Neuronal stem cell (in vitro differentiated cells): ENCODE measurements around the gene RASGRF2.

Experiments
- DNase-seq: peaks from one replicate; pipeline ENCODE4 v3.0.0-alpha.2; 2013; ENCODE audit warnings: low spot score
- H2AFZ ChIP-seq: one replicate; pipeline ENCODE4 v1.6.1; 2013; ENCODE audit warnings: mild to moderate bottlenecking, low read length, inconsistent platforms
- H2AK5ac ChIP-seq: 2 replicates; pipeline ENCODE4 v1.6.1; 2013; ENCODE audit warnings: low read depth, mild to moderate bottlenecking, inconsistent platforms, low read length, moderate library complexity, mixed read lengths
- H2BK120ac ChIP-seq: 2 replicates; pipeline ENCODE4 v1.6.1; 2013; ENCODE audit warnings: low read depth, mild to moderate bottlenecking, inconsistent platforms, low read length, moderate library complexity, mixed read lengths
- H2BK12ac ChIP-seq: one replicate; pipeline ENCODE4 v1.6.1; 2013; ENCODE audit warnings: low read length, inconsistent platforms
- H2BK15ac ChIP-seq: 2 replicates; pipeline ENCODE4 v1.6.1; 2013; ENCODE audit warnings: mild to moderate bottlenecking, low read length, inconsistent platforms, mixed read lengths
- H2BK5ac ChIP-seq: one replicate; pipeline ENCODE4 v1.6.1; 2013; ENCODE audit warnings: inconsistent platforms, mild to moderate bottlenecking, low read length, moderate library complexity
- H3K14ac ChIP-seq: one replicate; pipeline ENCODE4 v1.6.1; 2013; ENCODE audit warnings: low read length, inconsistent platforms
- H3K18ac ChIP-seq: 2 replicates; pipeline ENCODE4 v1.6.1; 2013; ENCODE audit warnings: low read length, inconsistent platforms
- H3K23ac ChIP-seq: 2 replicates; pipeline ENCODE4 v1.6.1; 2013; ENCODE audit warnings: low read depth, mild to moderate bottlenecking, mixed read lengths, low read length, inconsistent platforms; ENCODE audit not compliant: poor library complexity
- H3K27ac ChIP-seq: replicated peaks from 3 replicates; pipeline ENCODE4 v1.5.1; 2013; ENCODE audit warnings: low read length, inconsistent platforms
- H3K27me3 ChIP-seq, 3 experiments: 2 replicates each; pipeline ENCODE4 v1.6.1; 2013; ENCODE audit warnings: low read length in 3 of 3, mild to moderate bottlenecking in 2 of 3, inconsistent platforms in 1 of 3, low read depth in 1 of 3, mixed read lengths in 1 of 3, moderate library complexity in 1 of 3; ENCODE audit not compliant: control insufficient read depth in 3 of 3, insufficient read depth in 3 of 3
- H3K36me3 ChIP-seq, 2 donors: replicated peaks in 1 of 2; 2 replicates each; pipeline ENCODE4 v1.6.1; 2013; ENCODE audit warnings: low read length in 2 of 2; ENCODE audit not compliant: control insufficient read depth in 2 of 2, insufficient read depth in 2 of 2
- H3K4ac ChIP-seq: 2 replicates; pipeline ENCODE4 v1.6.1; 2013; ENCODE audit warnings: inconsistent platforms, mild to moderate bottlenecking, low read length, moderate library complexity
- H3K4me1 ChIP-seq, 2 donors: 1 replicate in 1 of 2; 2 replicates in 1 of 2; pipeline ENCODE4 v1.6.1; 2013; ENCODE audit warnings: low read length in 2 of 2, low read depth in 1 of 2; ENCODE audit not compliant: control insufficient read depth in 2 of 2, insufficient read depth in 1 of 2
- H3K4me2 ChIP-seq: one replicate; pipeline ENCODE4 v1.6.1; 2013; ENCODE audit warnings: mild to moderate bottlenecking, low read length, inconsistent platforms; ENCODE audit not compliant: insufficient read depth, poor library complexity, severe bottlenecking
- H3K4me3 ChIP-seq, 2 donors: 2 replicates each; pipeline ENCODE4 v1.5.1; 2013; ENCODE audit warnings: low read length in 2 of 2, mild to moderate bottlenecking in 2 of 2, inconsistent platforms in 1 of 2, moderate library complexity in 1 of 2
- H3K79me1 ChIP-seq: one replicate; pipeline ENCODE4 v1.6.1; 2013; ENCODE audit warnings: low read depth, mild to moderate bottlenecking, inconsistent platforms, low read length, moderate library complexity
- H3K9ac ChIP-seq: one replicate; pipeline ENCODE4 v1.6.1; 2013; ENCODE audit warnings: mild to moderate bottlenecking, low read depth, low read length, inconsistent platforms; ENCODE audit not compliant: poor library complexity
- H3K9me3 ChIP-seq, 2 donors: replicated peaks in 1 of 2; 2 replicates each; pipeline versions ENCODE3 to v1.6.1; 2013; ENCODE audit warnings: low read length in 2 of 2, mild to moderate bottlenecking in 2 of 2, inconsistent platforms in 1 of 2, low read depth in 1 of 2, mixed read lengths in 1 of 2, moderate library complexity in 1 of 2; ENCODE audit not compliant: control insufficient read depth in 2 of 2, insufficient read depth in 1 of 2
- H4K8ac ChIP-seq: one replicate; pipeline ENCODE4 v1.6.1; 2013; ENCODE audit warnings: low read depth, mild to moderate bottlenecking, inconsistent platforms, low read length, moderate library complexity
- H4K91ac ChIP-seq: one replicate; pipeline ENCODE4 v1.6.1; 2013; ENCODE audit warnings: low read length, low read depth, mild to moderate bottlenecking, inconsistent platforms; ENCODE audit not compliant: poor library complexity
- WGBS, 2 donors: extraction: QIAGEN DNeasy Blood & Tissue Kit; methylation state at CpG; one replicate each; pipeline ENCODE4 v1.1.7; 2013; ENCODE audit warnings: missing lambda C conversion rate in 2 of 2, mixed read lengths in 1 of 2; ENCODE audit not compliant: insufficient read length in 2 of 2, insufficient replicate concordance in 1 of 2; ENCODE audit errors: extremely low coverage in 2 of 2; 5-methylcytosine and 5-hydroxymethylcytosine counted together

Gene RASGRF2

GRCh38 chr5:81161012-81161601 lies 200.9 kb downstream of the RASGRF2 start:
- no peak overlapping the region for H3K4me2 ChIP-seq
- H3K4me1 ChIP-seq: no peaks in the 10 kb centered on the region
- no peak overlapping the region for H3K9ac ChIP-seq
- no peak overlapping the region for H2BK5ac ChIP-seq
- no peak overlapping the region for H3K23ac ChIP-seq
- DNase-seq: no peak
- no CpG with 5 or more reads among the region's 5 CpGs for WGBS, 2 donors
- H2BK12ac ChIP-seq: no peak overlapping the region
- no peaks in the 10 kb centered on the region for H3K79me1 ChIP-seq
- no peak overlapping the region for H2AK5ac ChIP-seq
- no peak overlapping the region for H3K4me3 ChIP-seq
- no peak overlapping the region for H2BK15ac ChIP-seq
- no peaks in the 10 kb centered on the region for H3K36me3 ChIP-seq
- H4K91ac ChIP-seq: no peak overlapping the region
- no peak overlapping the region for H3K14ac ChIP-seq
- no peak overlapping the region for H3K4ac ChIP-seq
- no peak overlapping the region for H2AFZ ChIP-seq
- H2BK120ac ChIP-seq: no peak overlapping the region
- H3K9me3 ChIP-seq: no peaks in the 10 kb centered on the region
- H3K18ac ChIP-seq: no peak overlapping the region
- no peak overlapping the region for H4K8ac ChIP-seq
- H3K27me3 ChIP-seq: no peaks in the 10 kb centered on the region
- H3K27ac ChIP-seq: no peak overlapping the region

GRCh38 chr5:81162501-81162900 lies 202.3 kb downstream of the RASGRF2 start:
- Histone ChIP-seq H3K4ac (no peak overlapping the region), H3K4me2 (no peak overlapping the region), H2AK5ac (no peak overlapping the region)

GRCh38 chr5:81163651-81164050 lies 203.5 kb downstream of the RASGRF2 start:
- no CpG with 5 or more reads among the region's 3 CpGs for WGBS, 2 donors
- DNase-seq: no peak
- no peak overlapping the region for H2AK5ac ChIP-seq

More at GRCh38 chr5:81162501-81162900, 202.3 kb downstream of the RASGRF2 start:
- Histone ChIP-seq H3K14ac (no peak overlapping the region), H3K79me1 (no peaks in the 10 kb centered on the region), H3K23ac (no peak overlapping the region), H3K36me3 (no peaks in the 10 kb centered on the region), H4K91ac (no peak overlapping the region), H3K27me3 (no peaks in the 10 kb centered on the region), H2BK5ac (no peak overlapping the region), H2BK120ac (no peak overlapping the region), H2AFZ (no peak overlapping the region), H3K27ac (no peak overlapping the region), H3K9ac (no peak overlapping the region), H2BK12ac (no peak overlapping the region), H3K4me3 (no peak overlapping the region), H2BK15ac (no peak overlapping the region), H3K9me3 (no peaks in the 10 kb centered on the region), H3K18ac (no peak overlapping the region), H4K8ac (no peak overlapping the region), H3K4me1 (peaks cover 2 to 6% of the 10 kb centered on the region in 2 donors)
- no CpG with 5 or more reads among the region's 9 CpGs for WGBS, 2 donors
- DNase-seq: no peak

GRCh38 chr5:81164476-81164875 lies 204.3 kb downstream of the RASGRF2 start:
- Histone ChIP-seq H2AFZ (no peak overlapping the region), H3K27me3 (no peaks in the 10 kb centered on the region), H3K9ac (no peak overlapping the region), H3K23ac (no peak overlapping the region), H2BK120ac (no peak overlapping the region), H2BK5ac (no peak overlapping the region), H2BK12ac (no peak overlapping the region), H3K4me1 (peaks cover 5 to 11% of the 10 kb centered on the region in 2 donors), H3K4me2 (no peak overlapping the region), H3K79me1 (no peaks in the 10 kb centered on the region), H2AK5ac (no peak overlapping the region), H3K4ac (no peak overlapping the region), H3K4me3 (no peak overlapping the region), H3K9me3 (no peaks in the 10 kb centered on the region), H3K36me3 (no peaks in the 10 kb centered on the region), H4K8ac (no peak overlapping the region), H3K18ac (no peak overlapping the region), H3K14ac (no peak overlapping the region), H4K91ac (no peak overlapping the region), H2BK15ac (no peak overlapping the region), H3K27ac (no peak overlapping the region)
- WGBS, 2 donors: no CpG with 5 or more reads among the region's 2 CpGs
- no peak for DNase-seq

More at GRCh38 chr5:81163651-81164050, 203.5 kb downstream of the RASGRF2 start:
- Histone ChIP-seq H3K4ac (no peak overlapping the region), H3K36me3 (no peaks in the 10 kb centered on the region), H3K4me2 (no peak overlapping the region), H3K4me3 (no peak overlapping the region), H2BK120ac (no peak overlapping the region), H3K14ac (no peak overlapping the region), H2BK12ac (no peak overlapping the region), H2AFZ (no peak overlapping the region), H3K27me3 (no peaks in the 10 kb centered on the region), H3K18ac (no peak overlapping the region), H3K4me1 (peaks cover 5 to 11% of the 10 kb centered on the region in 2 donors), H3K23ac (no peak overlapping the region), H4K8ac (no peak overlapping the region), H3K79me1 (no peaks in the 10 kb centered on the region), H3K27ac (no peak overlapping the region), H2BK15ac (no peak overlapping the region), H2BK5ac (no peak overlapping the region), H4K91ac (no peak overlapping the region), H3K9me3 (no peaks in the 10 kb centered on the region), H3K9ac (no peak overlapping the region)
